GM12878 (cell line): ENCODE data around the gene SCRT2. TPM values are rescaled to one million over a fixed set of nuclear protein-coding genes. Genes with fewer than 3 reads are reported as not detected.

ENCODE experiments used
- ATAC-seq: fragments of 200-7000 bp; cut with Tn5 transposase; 3 replicates; pipeline ENCODE4 v1.9.1; 2020; ENCODE audit warnings: mild to moderate bottlenecking, moderate library complexity
- BruUV-seq: library from RNA; stranded (reverse); fragments of 400-500 nt; replicated peaks from 2 replicates; lab custom pipeline; 2021; lab: Mats Ljungman, UMichigan
- CTCF ChIA-PET: fragments of 300-600 bp; sonication (Branson Sonifier 250); formaldehyde crosslinking; extraction: SDS; loops from one replicate; lab custom pipeline; 2021; ENCODE audit warnings: inconsistent platforms; lab: Yijun Ruan, JAX
- POLR2A ChIA-PET: fragments of 350-600 bp; formaldehyde crosslinking; extraction: SDS; loops from one replicate; lab custom pipeline; 2021; ENCODE audit warnings: inconsistent platforms; lab: Charles Lee
- RAD21 ChIA-PET: fragments of 300-600 bp; sonication (Branson Sonifier 250); formaldehyde crosslinking; loops from one replicate; lab custom pipeline; 2023; ENCODE audit warnings: antibody characterized with exemption; ENCODE audit not compliant: unreplicated experiment; lab: Charles Lee
- SMC1A ChIA-PET: fragments of 300-600 bp; sonication (Branson Sonifier 250); formaldehyde crosslinking; loops from one replicate; lab custom pipeline; 2023; ENCODE audit not compliant: unreplicated experiment, uncharacterized antibody; lab: Charles Lee
- DNase-seq: peaks from one replicate; pipeline ENCODE4 v3.0.0-alpha.2; 2011; ENCODE audit warnings: low read depth, low spot score
- FAIRE-seq: peaks from 3 replicates; lab custom pipeline; 2011; peaks lifted over from hg19 to GRCh38; lab: Jason Lieb, UNC
- H2AFZ ChIP-seq: 2 replicates; pipeline ENCODE4 v1.6.0; 2011; ENCODE audit warnings: low read depth, low read length, control low read depth; ENCODE audit not compliant: control insufficient read depth
- H3K27ac ChIP-seq: 2 replicates; pipeline ENCODE4 v1.5.1; 2011; ENCODE audit warnings: control low read depth; ENCODE audit not compliant: control insufficient read depth, insufficient read depth
- H3K27me3 ChIP-seq, 2 experiments: replicated peaks in 1 of 2; 2 replicates each; pipeline versions ENCODE4 v1.6.0 to v1.6.1; 2011; ENCODE audit warnings: low read length in 1 of 2; ENCODE audit not compliant: control insufficient read depth in 2 of 2, insufficient read depth in 2 of 2
- H3K36me3 ChIP-seq, 2 experiments: 2 replicates each; pipeline ENCODE4 v1.5.1; 2011; ENCODE audit warnings: low read length in 1 of 2; ENCODE audit not compliant: control insufficient read depth in 2 of 2, insufficient read depth in 2 of 2
- H3K4me1 ChIP-seq: 2 replicates; pipeline ENCODE4 v1.6.1; 2011; ENCODE audit warnings: mild to moderate bottlenecking, low read length, moderate library complexity, mixed read lengths; ENCODE audit not compliant: control insufficient read depth, insufficient read depth
- H3K4me2 ChIP-seq: 2 replicates; pipeline ENCODE4 v1.6.0; 2011; ENCODE audit warnings: control low read depth; ENCODE audit not compliant: control insufficient read depth, insufficient read depth
- H3K4me3 ChIP-seq: fragments of 200-600 bp; sonication (generic); 2 replicates; pipeline ENCODE4 v1.5.1; 2016
- H3K79me2 ChIP-seq: 2 replicates; pipeline ENCODE4 v1.6.0; 2011; ENCODE audit warnings: low read length; ENCODE audit not compliant: control insufficient read depth, insufficient read depth
- H3K9ac ChIP-seq: 2 replicates; pipeline ENCODE4 v1.8.0; 2011; ENCODE audit warnings: low read length, control low read depth, mixed read lengths; ENCODE audit not compliant: control insufficient read depth, insufficient read depth
- H3K9me3 ChIP-seq: replicated peaks from 3 replicates; pipeline ENCODE4 v1.5.1; 2011; ENCODE audit warnings: mild to moderate bottlenecking, low read length; ENCODE audit not compliant: control insufficient read depth, insufficient read depth
- H4K20me1 ChIP-seq: 2 replicates; pipeline ENCODE4 v1.6.0; 2011; ENCODE audit not compliant: control insufficient read depth, insufficient read depth
- BRCA1 ChIP-seq: IDR thresholded peaks from 2 replicates; pipeline ENCODE4 v1.6.1; 2011; ENCODE audit warnings: low read depth, low read length, improper control_type of control experiment
- CEBPZ ChIP-seq: fragments of 150-350 bp; IDR thresholded peaks from 2 replicates; pipeline ENCODE4 v1.6.1; 2016; ENCODE audit warnings: low read depth, low read length
- MLLT1 ChIP-seq: fragments of 450-650 bp; IDR thresholded peaks from 2 replicates; pipeline ENCODE4 v1.6.1; 2016; ENCODE audit warnings: mild to moderate bottlenecking
- PBX3 ChIP-seq: IDR thresholded peaks from 2 replicates; pipeline ENCODE4 v1.6.1; 2011; ENCODE audit warnings: mild to moderate bottlenecking, low read depth, low read length, moderate library complexity; ENCODE audit not compliant: insufficient replicate concordance
- RAD51 ChIP-seq: fragments of 450-650 bp; IDR thresholded peaks from 2 replicates; pipeline ENCODE4 v1.6.1; 2016; ENCODE audit warnings: moderate library complexity, mild to moderate bottlenecking, inconsistent platforms
- TARDBP ChIP-seq: IDR thresholded peaks from 2 replicates; pipeline ENCODE4 v1.6.1; 2016; ENCODE audit warnings: borderline replicate concordance
- WGBS: methylation state at CpG from one replicate; pipeline ENCODE4 v1.1.6; 2016; ENCODE audit warnings: low lambda C conversion rate; ENCODE audit not compliant: insufficient replicate concordance, insufficient coverage; ENCODE audit errors: missing lambda C conversion rate; 5-methylcytosine and 5-hydroxymethylcytosine counted together
- in situ Hi-C: fragments of 300-500 bp; cut with MboI; formaldehyde crosslinking; loops from 9 replicates; pipeline ENCODE4 v1.14.3; 2018; ENCODE audit warnings: mixed read lengths
- intact Hi-C: fragments of 100-400 bp; cut with micrococcal nuclease; formaldehyde crosslinking; loops from one replicate; pipeline ENCODE4 v1.14.2; 2022; ENCODE audit not compliant: unreplicated experiment
- polyA plus RNA-seq, 11 experiments: library from polyadenylated mRNA; depleted of rRNA in 4 of 11; unstranded in 6 of 11; stranded (reverse) in 5 of 11; fragments of >200 nt; fragmentation: Nextera tagmentation in 4 of 11; fragmentation: Illumina TruSeq in 1 of 11; extraction: Ambion mirVana in 4 of 11; extraction: Trizol in 1 of 11; gene quantifications; 1 replicate in 1 of 11; 2 replicates in 10 of 11; pipeline versions ENCODE4 v1.2.1 to v1.2.3, GENCODE V29; 2011 to 2016; ENCODE audit warnings: inconsistent platforms in 2 of 11, missing spikeins in 2 of 11, low read depth in 1 of 11
- total RNA-seq, 4 experiments: library from RNA; depleted of rRNA in 3 of 4; stranded (reverse); fragments of >200 nt in 3 of 4; fragmentation: Illumina TruSeq in 1 of 4; extraction: Trizol in 1 of 4; gene quantifications; 2 replicates each; pipeline versions ENCODE4 v1.2.1 to v1.2.3, GENCODE V29; 2013 to 2021

SCRT2 gene
- total and polyA plus RNA-seq, 10 of the 15 experiments (the other 5 are each of a cell fraction or from before 2014, with no cell fraction given) = not detected

GRCh38 chr20:689947-690346, 14.3 kb upstream of the SCRT2 start:
- no TSS peak for BruUV-seq
- in situ Hi-C loops (no loop called here), intact Hi-C loops (no loop called here)
- ATAC-seq (no peak), DNase-seq (no peak), FAIRE-seq (no peak)
- Histone ChIP-seq H3K27ac (no peak overlapping the region), H3K4me1 (no peaks in the 10 kb centered on the region), H3K4me3 (no peak overlapping the region), H3K9me3 (no peaks in the 10 kb centered on the region), H3K9ac (no peak overlapping the region), H2AFZ (no peak overlapping the region), H3K36me3 (no peaks in the 10 kb centered on the region), H4K20me1 (no peaks in the 10 kb centered on the region), H3K4me2 (no peak overlapping the region), H3K79me2 (no peaks in the 10 kb centered on the region), H3K27me3 (no peaks in the 10 kb centered on the region; a peak in 2 of 4 replicates)
- WGBS = 0% methylated on average over 1 of the region's 1 CpG
- RAD21 ChIA-PET = no interaction called here
- POLR2A ChIA-PET = no interaction called here
- SMC1A ChIA-PET = no interaction called here
- CTCF ChIA-PET = interaction anchor here (1.0 to 1.7 kb wide), 3 partner anchors 22 to 128 kb away, joined by 3 to 6 read pairs (median 3); no protein-coding TSS in a partner anchor
- no peak for TF ChIP-seq RAD51
- no peak for TF ChIP-seq MLLT1
- no peak for TF ChIP-seq CEBPZ
- TF ChIP-seq TARDBP = no peak
- TF ChIP-seq BRCA1 = no peak
- TF ChIP-seq PBX3 = no peak
- TF ChIP-seq, all 136 proteins: peak for 0
